ENCODE measurements around the gene SEMA4D. TPM values are rescaled to one million over a fixed set of nuclear protein-coding genes. Genes with fewer than 3 reads are reported as not detected.

The SEMA4D gene
- total RNA-seq, 1 experiment from 2014 or later, result 8.0 TPM

- no peak for TF ChIP-seq CTCF (conservative IDR thresholded peaks at IDR 0.05; ENCODE audit: low read depth, low read length)
- Histone ChIP-seq H3K4me3 (ENCODE audit: low read length) (no peak overlapping the region), H2AFZ (ENCODE audit: low read length) (no peak overlapping the region), H3K9me3 (ENCODE audit: low read length) (no peaks in the 10 kb centered on the region), H3K27ac (ENCODE audit: low read length) (no peak overlapping the region), H3K79me2 (ENCODE audit: low read length) (no peaks in the 10 kb centered on the region), H3K4me1 (ENCODE audit: insufficient read depth, low read length) (peaks cover 15% of the 10 kb centered on the region), H3K36me3 (ENCODE audit: low read depth, low read length) (no peaks in the 10 kb centered on the region), H3K9me2 (replicated peaks; ENCODE audit: low read length) (no peaks in the 10 kb centered on the region), H3K9ac (ENCODE audit: low read length) (no peak overlapping the region), H3K27me3 (ENCODE audit: low read length) (no peaks in the 10 kb centered on the region), H4K20me1 (ENCODE audit: low read length) (no peaks in the 10 kb centered on the region), H3F3A (ENCODE audit: low read length, unreplicated experiment) (no peaks in the 10 kb centered on the region), H3K4me2 (ENCODE audit: low read length) (no peak overlapping the region)
- peak; percentile 42 for DNase-seq
- intact Hi-C loops (cut with micrococcal nuclease), result no loop called here
- ChIA-PET POLR2A (ENCODE audit: unreplicated experiment) (no interaction called here), CTCF (no interaction called here)
- BruUV-seq (replicated peaks), result no TSS peak
- no peak; the same call in 1 of the 2 replicates for ATAC-seq
Measured at GRCh38 chr9:89427621-89428221, 70.2 kb downstream of the SEMA4D start.

GRCh38 chr9:89426384-89426961 is 71.4 kb downstream of the SEMA4D start:
- intact Hi-C loops (cut with micrococcal nuclease), result no loop called here
- no peak overlapping the region for H3K4me3 ChIP-seq (ENCODE audit: low read length)
- H3K9me2 ChIP-seq (replicated peaks; ENCODE audit: low read length), result no peaks in the 10 kb centered on the region
- no peak overlapping the region for H3K4me2 ChIP-seq (ENCODE audit: low read length)
- no peaks in the 10 kb centered on the region for H3K9me3 ChIP-seq (ENCODE audit: low read length)
- no TSS peak for BruUV-seq (replicated peaks)
- TF ChIP-seq EZH2 (IDR thresholded peaks at IDR 0.05; ENCODE audit: low read length, unreplicated experiment) (no peak), EZH2phosphoT487 (IDR thresholded peaks at IDR 0.05; ENCODE audit: borderline replicate concordance, low read length) (no peak), CTCF (conservative IDR thresholded peaks at IDR 0.05; ENCODE audit: low read depth, low read length) (no peak)
- ATAC-seq, result no peak
- H3F3A ChIP-seq (ENCODE audit: low read length, unreplicated experiment), result no peaks in the 10 kb centered on the region
- no peak overlapping the region for H2AFZ ChIP-seq (ENCODE audit: low read length)
- no peaks in the 10 kb centered on the region for H4K20me1 ChIP-seq (ENCODE audit: low read length)
- ChIA-PET POLR2A (ENCODE audit: unreplicated experiment) (no interaction called here), CTCF (no interaction called here)
- peaks cover 15% of the 10 kb centered on the region for H3K4me1 ChIP-seq (ENCODE audit: insufficient read depth, low read length)
- no peaks in the 10 kb centered on the region for H3K36me3 ChIP-seq (ENCODE audit: low read depth, low read length)
- no peak for DNase-seq
- no peaks in the 10 kb centered on the region for H3K27me3 ChIP-seq (ENCODE audit: low read length)
- no peaks in the 10 kb centered on the region for H3K79me2 ChIP-seq (ENCODE audit: low read length)
- H3K9ac ChIP-seq (ENCODE audit: low read length), result no peak overlapping the region
- H3K27ac ChIP-seq (ENCODE audit: low read length), result no peak overlapping the region

- Histone ChIP-seq H2AFZ (ENCODE audit: low read length) (no peak overlapping the region), H3K9me3 (ENCODE audit: low read length) (no peaks in the 10 kb centered on the region), H3K9ac (ENCODE audit: low read length) (no peak overlapping the region), H3K4me3 (ENCODE audit: low read length) (no peak overlapping the region), H3K9me2 (replicated peaks; ENCODE audit: low read length) (no peaks in the 10 kb centered on the region), H4K20me1 (ENCODE audit: low read length) (no peaks in the 10 kb centered on the region), H3K79me2 (ENCODE audit: low read length) (no peaks in the 10 kb centered on the region), H3K27ac (ENCODE audit: low read length) (no peak overlapping the region), H3K36me3 (ENCODE audit: low read depth, low read length) (no peaks in the 10 kb centered on the region), H3K4me1 (ENCODE audit: insufficient read depth, low read length) (peaks cover 10% of the 10 kb centered on the region), H3K4me2 (ENCODE audit: low read length) (no peak overlapping the region), H3K27me3 (ENCODE audit: low read length) (no peaks in the 10 kb centered on the region), H3F3A (ENCODE audit: low read length, unreplicated experiment) (no peaks in the 10 kb centered on the region)
- intact Hi-C loops (cut with micrococcal nuclease), result no loop called here
- TF ChIP-seq CTCF (conservative IDR thresholded peaks at IDR 0.05; ENCODE audit: low read depth, low read length) (no peak), EZH2 (IDR thresholded peaks at IDR 0.05; ENCODE audit: low read length, unreplicated experiment) (no peak), EZH2phosphoT487 (IDR thresholded peaks at IDR 0.05; ENCODE audit: borderline replicate concordance, low read length) (no peak)
- ChIA-PET POLR2A (ENCODE audit: unreplicated experiment) (no interaction called here), CTCF (no interaction called here)
- ATAC-seq (no peak), DNase-seq (no peak)
- no TSS peak for BruUV-seq (replicated peaks)
Measured at GRCh38 chr9:89425921-89426383, 72.0 kb downstream of the SEMA4D start.
